GM18526 (cell line): ENCODE results near the gene CLCN7.

ENCODE experiments used
- POLR2A ChIP-seq: IDR thresholded peaks from 3 replicates; pipeline ENCODE4 v1.6.1; 2011; ENCODE audit not compliant: insufficient read length; ENCODE audit errors: extremely low read depth

Gene CLCN7

GRCh38 chr16:1432388-1433262 lies 42.2 kb downstream of the CLCN7 start:
- TF ChIP-seq POLR2A = no peak

GRCh38 chr16:1431497-1432270 lies 43.1 kb downstream of the CLCN7 start:
- TF ChIP-seq POLR2A = no peak

GRCh38 chr16:1430759-1431496 lies 43.9 kb downstream of the CLCN7 start, which contains the start of gene PERCC1:
PERCC1 (plus strand) TSS chr16:1431078; CDS start chr16:1432594, 1,516 bp downstream.
- no peak for TF ChIP-seq POLR2A

- TF ChIP-seq POLR2A = no peak
Measured at GRCh38 chr16:1430214-1430758, 44.5 kb downstream of the CLCN7 start.

GRCh38 chr16:1429631-1430030 lies 45.2 kb downstream of the CLCN7 start:
- TF ChIP-seq POLR2A = no peak

- TF ChIP-seq POLR2A = no peak
Measured at GRCh38 chr16:1429012-1429411, 45.8 kb downstream of the CLCN7 start.

GRCh38 chr16:1428511-1428910 lies 46.3 kb downstream of the CLCN7 start:
- TF ChIP-seq POLR2A = no peak

- no peak for TF ChIP-seq POLR2A
Measured at GRCh38 chr16:1427473-1428461, 47.1 kb downstream of the CLCN7 start.

- TF ChIP-seq POLR2A = no peak
Measured at GRCh38 chr16:1426734-1427471, 47.9 kb downstream of the CLCN7 start.

- TF ChIP-seq POLR2A = no peak
Measured at GRCh38 chr16:1425616-1426370, 49.0 kb downstream of the CLCN7 start.

- TF ChIP-seq POLR2A = no peak
Measured at GRCh38 chr16:1424028-1424427, 50.8 kb downstream of the CLCN7 start.

GRCh38 chr16:1422076-1422475 lies 52.8 kb downstream of the CLCN7 start:
- no peak for TF ChIP-seq POLR2A
